Tibial nerve (tissue), 3 donors: Measurements from ENCODE around the gene RALGDS.

ENCODE experiments used
- CTCF ChIP-seq, 5 experiments: fragments of 200-600 bp in 3 of 5; fragments of 450-650 bp in 2 of 5; sonication (generic) in 3 of 5; IDR thresholded peaks; one replicate each; pipeline ENCODE4 v1.5.1; 2016 to 2019; ENCODE audit warnings: antibody characterized with exemption in 5 of 5, mild to moderate bottlenecking in 3 of 5, moderate library complexity in 2 of 5
- POLR2A ChIP-seq, 2 donors: fragments of 450-650 bp; IDR thresholded peaks; one replicate each; pipeline ENCODE4 v1.6.1; 2017; ENCODE audit warnings: antibody characterized with exemption in 2 of 2, mild to moderate bottlenecking in 2 of 2, moderate library complexity in 2 of 2

GRCh38 chr9:133088756-133089155 is 32.3 kb downstream of the RALGDS start:
- TF ChIP-seq POLR2A (IDR thresholded peaks at IDR 0.05): no peak
- TF ChIP-seq CTCF (IDR thresholded peaks at IDR 0.05): no peak
